ENCODE measurements around the gene TUBGCP2. TPM values are rescaled to one million over a fixed set of nuclear protein-coding genes. Genes with fewer than 3 reads are reported as not detected.
"Not testable (repeated sequence)": the region's sequence is repeated elsewhere in the genome, so short reads cannot be mapped to it uniquely, and the experiment has no call there.

TUBGCP2 gene
- total RNA-seq, 1 experiment from 2014 or later, result 75.1 TPM

GRCh38 chr10:133267293-133267692, 41.4 kb downstream of the TUBGCP2 start:
- H3K9me3 ChIP-seq (ENCODE audit: low read depth, low read length, poor library complexity, severe bottlenecking), result no peaks in the 10 kb centered on the region
- no peaks in the 10 kb centered on the region for H3K27me3 ChIP-seq (replicated peaks; ENCODE audit: insufficient read depth, low read depth, low read length, poor library complexity)
- BruUV-seq (replicated peaks), result no TSS peak
- DNase-seq (ENCODE audit: low spot score), result no peak
- TF ChIP-seq CTCF (conservative IDR thresholded peaks at IDR 0.05; ENCODE audit: low read depth, low read length) (no peak), EZH2 (IDR thresholded peaks at IDR 0.05; ENCODE audit: borderline replicate concordance, low read depth, low read length, poor library complexity, severe bottlenecking) (no peak)
- H3K4me1 ChIP-seq (ENCODE audit: insufficient read depth, low read length, poor library complexity, severe bottlenecking), result no peaks in the 10 kb centered on the region
- H3K36me3 ChIP-seq (ENCODE audit: insufficient read depth, low read length, poor library complexity, severe bottlenecking), result no peaks in the 10 kb centered on the region
- H3K4me3 ChIP-seq (ENCODE audit: low read depth, low read length, poor library complexity, severe bottlenecking), result no peak overlapping the region
- ChIA-PET CTCF (no interaction called here), POLR2A (ENCODE audit: low non-redundant PET) (interaction anchor here (0.6 kb wide), 1 partner anchor 33 kb away, joined by 3 read pairs; no protein-coding TSS in a partner anchor)
- intact Hi-C loops (cut with micrococcal nuclease; ENCODE audit: unreplicated experiment), result no loop called here
- no peak overlapping the region for H3K27ac ChIP-seq (ENCODE audit: low read depth, low read length, poor library complexity, severe bottlenecking)

- H3K27me3 ChIP-seq (replicated peaks; ENCODE audit: insufficient read depth, low read depth, low read length, poor library complexity), result no peaks in the 10 kb centered on the region
- DNase-seq (ENCODE audit: low spot score), result no peak
- H3K4me1 ChIP-seq (ENCODE audit: insufficient read depth, low read length, poor library complexity, severe bottlenecking), result peaks cover 2% of the 10 kb centered on the region
- H3K36me3 ChIP-seq (ENCODE audit: insufficient read depth, low read length, poor library complexity, severe bottlenecking), result no peaks in the 10 kb centered on the region
- H3K4me3 ChIP-seq (ENCODE audit: low read depth, low read length, poor library complexity, severe bottlenecking), result no peak overlapping the region
- TF ChIP-seq CTCF (conservative IDR thresholded peaks at IDR 0.05; ENCODE audit: low read depth, low read length) (no peak), EZH2 (IDR thresholded peaks at IDR 0.05; ENCODE audit: borderline replicate concordance, low read depth, low read length, poor library complexity, severe bottlenecking) (no peak)
- BruUV-seq (replicated peaks), result no TSS peak
- POLR2A ChIA-PET (ENCODE audit: low non-redundant PET), result no interaction called here
- H3K9me3 ChIP-seq (ENCODE audit: low read depth, low read length, poor library complexity, severe bottlenecking), result no peaks in the 10 kb centered on the region
- intact Hi-C loops (cut with micrococcal nuclease; ENCODE audit: unreplicated experiment), result no loop called here
- CTCF ChIA-PET, result no interaction called here
- H3K27ac ChIP-seq (ENCODE audit: low read depth, low read length, poor library complexity, severe bottlenecking), result no peak overlapping the region
Observed at GRCh38 chr10:133266056-133266795, 42.4 kb downstream of the TUBGCP2 start.

- H3K27me3 ChIP-seq (replicated peaks; ENCODE audit: insufficient read depth, low read depth, low read length, poor library complexity); H3K27ac ChIP-seq (ENCODE audit: low read depth, low read length, poor library complexity, severe bottlenecking); intact Hi-C loops (cut with micrococcal nuclease; ENCODE audit: unreplicated experiment); CTCF ChIA-PET; H3K36me3 ChIP-seq (ENCODE audit: insufficient read depth, low read length, poor library complexity, severe bottlenecking); BruUV-seq (replicated peaks); DNase-seq (ENCODE audit: low spot score); H3K9me3 ChIP-seq (ENCODE audit: low read depth, low read length, poor library complexity, severe bottlenecking); H3K4me1 ChIP-seq (ENCODE audit: insufficient read depth, low read length, poor library complexity, severe bottlenecking); POLR2A ChIA-PET (ENCODE audit: low non-redundant PET); H3K4me3 ChIP-seq (ENCODE audit: low read depth, low read length, poor library complexity, severe bottlenecking): not testable (repeated sequence)
Observed at GRCh38 chr10:133265052-133265451, 43.6 kb downstream of the TUBGCP2 start.

- no peaks in the 10 kb centered on the region for H3K9me3 ChIP-seq (ENCODE audit: low read depth, low read length, poor library complexity, severe bottlenecking)
- H3K4me1 ChIP-seq (ENCODE audit: insufficient read depth, low read length, poor library complexity, severe bottlenecking), result peaks cover 11% of the 10 kb centered on the region
- H3K36me3 ChIP-seq (ENCODE audit: insufficient read depth, low read length, poor library complexity, severe bottlenecking), result no peaks in the 10 kb centered on the region
- no peak overlapping the region for H3K27ac ChIP-seq (ENCODE audit: low read depth, low read length, poor library complexity, severe bottlenecking)
- no peak for DNase-seq (ENCODE audit: low spot score)
- BruUV-seq (replicated peaks), result no TSS peak
- H3K27me3 ChIP-seq (replicated peaks; ENCODE audit: insufficient read depth, low read depth, low read length, poor library complexity), result no peaks in the 10 kb centered on the region
- no peak for TF ChIP-seq EZH2 (IDR thresholded peaks at IDR 0.05; ENCODE audit: borderline replicate concordance, low read depth, low read length, poor library complexity, severe bottlenecking)
- TF ChIP-seq CTCF (conservative IDR thresholded peaks at IDR 0.05; ENCODE audit: low read depth, low read length), result no peak
- CTCF ChIA-PET, result no interaction called here
- no peak overlapping the region for H3K4me3 ChIP-seq (ENCODE audit: low read depth, low read length, poor library complexity, severe bottlenecking)
- intact Hi-C loops (cut with micrococcal nuclease; ENCODE audit: unreplicated experiment), result no loop called here
- POLR2A ChIA-PET (ENCODE audit: low non-redundant PET), result no interaction called here
Observed at GRCh38 chr10:133264461-133264860, 44.2 kb downstream of the TUBGCP2 start.

All from A673 (cell line).